Keratinocyte (primary cell): ENCODE data around the gene C2CD3. TPM values are rescaled to one million over a fixed set of nuclear protein-coding genes. Genes with fewer than 3 reads are reported as not detected.

Experiments
- DNase-seq: peaks from one replicate; pipeline ENCODE4 v3.0.0-alpha.2; 2011; ENCODE audit warnings: low read depth, missing footprints, low spot score
- FAIRE-seq: peaks from 2 replicates; lab custom pipeline; 2011; peaks lifted over from hg19 to GRCh38; lab: Jason Lieb, UNC
- H2AFZ ChIP-seq: 2 replicates; pipeline ENCODE4 v1.6.0; 2012; ENCODE audit warnings: low read length, control low read depth, inconsistent platforms; ENCODE audit not compliant: control insufficient read depth
- H3K27ac ChIP-seq: 2 replicates; pipeline ENCODE4 v1.5.1; 2011; ENCODE audit warnings: low read length; ENCODE audit not compliant: control insufficient read depth, insufficient read depth
- H3K27me3 ChIP-seq: 3 replicates; pipeline ENCODE4 v1.6.0; 2011; ENCODE audit warnings: low read length; ENCODE audit not compliant: control insufficient read depth, insufficient read depth; ENCODE audit errors: extremely low read depth
- H3K36me3 ChIP-seq, 2 experiments: 2 replicates in 1 of 2; 3 replicates in 1 of 2; pipeline ENCODE4 v1.5.1; 2011; ENCODE audit warnings: low read length in 2 of 2, mild to moderate bottlenecking in 1 of 2; ENCODE audit not compliant: control insufficient read depth in 2 of 2, insufficient read depth in 2 of 2; ENCODE audit errors: extremely low read depth in 1 of 2
- H3K4me1 ChIP-seq: 3 replicates; pipeline ENCODE4 v1.5.1; 2011; ENCODE audit warnings: low read length; ENCODE audit not compliant: control insufficient read depth, insufficient read depth; ENCODE audit errors: extremely low read depth
- H3K4me2 ChIP-seq: 3 replicates; pipeline ENCODE4 v1.6.0; 2011; ENCODE audit warnings: low read depth, low read length; ENCODE audit not compliant: control insufficient read depth, insufficient read depth; ENCODE audit errors: extremely low read depth
- H3K4me3 ChIP-seq, 3 experiments: fragments of 200-600 bp in 1 of 3; sonication (generic) in 1 of 3; 2 replicates in 2 of 3; 3 replicates in 1 of 3; pipeline ENCODE4 v1.5.1; 2011 to 2016; ENCODE audit warnings: low read length in 3 of 3, mild to moderate bottlenecking in 3 of 3, control low read depth in 2 of 3, inconsistent platforms in 1 of 3, low read depth in 1 of 3, mixed read lengths in 1 of 3, mixed run types in 1 of 3, moderate library complexity in 1 of 3; ENCODE audit not compliant: control insufficient read depth in 2 of 3, insufficient read depth in 2 of 3; ENCODE audit errors: extremely low read depth in 1 of 3
- H3K79me2 ChIP-seq: 2 replicates; pipeline ENCODE4 v1.6.0; 2012; ENCODE audit warnings: low read length; ENCODE audit not compliant: control insufficient read depth, insufficient read depth
- H3K9ac ChIP-seq: 3 replicates; pipeline ENCODE4 v1.6.0; 2011; ENCODE audit warnings: low read length; ENCODE audit not compliant: control insufficient read depth, insufficient read depth; ENCODE audit errors: extremely low read depth
- H3K9me1 ChIP-seq: 3 replicates; pipeline ENCODE4 v1.6.0; 2011; ENCODE audit warnings: low read length; ENCODE audit not compliant: control insufficient read depth, insufficient read depth; ENCODE audit errors: extremely low read depth
- H3K9me3 ChIP-seq: 2 replicates; pipeline ENCODE4 v1.5.1; 2012; ENCODE audit warnings: low read depth, low read length; ENCODE audit not compliant: control insufficient read depth
- H4K20me1 ChIP-seq: 3 replicates; pipeline ENCODE4 v1.6.0; 2011; ENCODE audit warnings: low read length; ENCODE audit not compliant: control insufficient read depth, insufficient read depth; ENCODE audit errors: extremely low read depth
- CTCF ChIP-seq, 3 experiments: IDR thresholded peaks in 1 of 3; conservative IDR thresholded peaks in 1 of 3; optimal IDR thresholded peaks in 1 of 3; 2 replicates in 2 of 3; 3 replicates in 1 of 3; pipeline versions ENCODE3 to v1.5.1; 2011; ENCODE audit warnings: low read length in 3 of 3, mild to moderate bottlenecking in 3 of 3, moderate library complexity in 2 of 3, control low read depth in 1 of 3, inconsistent platforms in 1 of 3; ENCODE audit not compliant: insufficient read depth in 2 of 3; ENCODE audit errors: extremely low read depth in 1 of 3
- EZH2 ChIP-seq: IDR thresholded peaks from one replicate; pipeline ENCODE4 v1.6.1; 2012; ENCODE audit warnings: inconsistent platforms, mild to moderate bottlenecking, low read length, moderate library complexity
- dilution Hi-C: fragments of 300-500 bp; cut with MboI; formaldehyde crosslinking; loops from one replicate; pipeline ENCODE4 v1.7.0; 2020; ENCODE audit warnings: low sequenced_read_pairs; ENCODE audit not compliant: extremely low pct_ligation_motif_present
- polyA plus RNA-seq, 5 experiments: library from polyadenylated mRNA; depleted of rRNA in 3 of 5; stranded (reverse) in 3 of 5; stranded (forward) in 1 of 5; unstranded in 1 of 5; fragments of >200 nt; gene quantifications; 1 replicate in 1 of 5; 2 replicates in 3 of 5; 3 replicates in 1 of 5; pipeline versions ENCODE4 v1.2.1 to v1.2.3, GENCODE V29; 2011 to 2012; ENCODE audit warnings: missing spikeins in 2 of 5, low read depth in 1 of 5, low replicate concordance in 1 of 5

C2CD3 gene
- polyA plus RNA-seq, 1 donor (not counting 4 experiments of a cell fraction or from before 2014, with no cell fraction given), result 9.8 TPM

- no peak for DNase-seq
- H3K4me3 ChIP-seq, result peak overlapping the region in 1 of 3 experiments; percentile 40
These were observed 32.8 kb downstream of the C2CD3 start for GRCh38 chr11:74138021-74138420.

GRCh38 chr11:74135127-74135840 lies 35.5 kb downstream of the C2CD3 start:
- H3K79me2 ChIP-seq, result no peaks in the 10 kb centered on the region
- H3K9me3 ChIP-seq, result no peaks in the 10 kb centered on the region
- FAIRE-seq (no peak), DNase-seq (peak; percentile 77)
- dilution Hi-C loops, result no loop called here
- H3K4me2 ChIP-seq, result peak overlapping the region; percentile 50
- peaks cover 28% of the 10 kb centered on the region for H3K4me1 ChIP-seq
- H3K36me3 ChIP-seq, result peaks cover 1 to 3% of the 10 kb centered on the region in 2 experiments
- no peaks in the 10 kb centered on the region for H3K27me3 ChIP-seq
- no peaks in the 10 kb centered on the region for H4K20me1 ChIP-seq
- H2AFZ ChIP-seq, result no peak overlapping the region
- H3K9ac ChIP-seq, result no peak overlapping the region
- no peaks in the 10 kb centered on the region for H3K9me1 ChIP-seq
- no peak overlapping the region for H3K4me3 ChIP-seq
- TF ChIP-seq EZH2 (no peak), CTCF (optimal IDR thresholded peaks at IDR 0.05 in 1 of 3, IDR thresholded peaks at IDR 0.05 in 1 of 3, conservative IDR thresholded peaks at IDR 0.05 in 1 of 3; ENCODE audit: extremely low read depth in 1 of 3, insufficient read depth in 2 of 3, low read length in 3 of 3) (no peak)
- H3K27ac ChIP-seq, result peak overlapping the region; percentile 13

More at GRCh38 chr11:74138021-74138420, 32.8 kb downstream of the C2CD3 start:
- H3K27me3 ChIP-seq, result no peaks in the 10 kb centered on the region
- peak overlapping the region; percentile 79 for H3K27ac ChIP-seq
- H2AFZ ChIP-seq, result peak overlapping the region; percentile 38
- H3K9ac ChIP-seq, result no peak overlapping the region
- no peaks in the 10 kb centered on the region for H4K20me1 ChIP-seq
- no peaks in the 10 kb centered on the region for H3K9me3 ChIP-seq
- H3K79me2 ChIP-seq, result no peaks in the 10 kb centered on the region
- peaks cover 37% of the 10 kb centered on the region for H3K4me1 ChIP-seq
- FAIRE-seq, result no peak
- H3K4me2 ChIP-seq, result peak overlapping the region; percentile 80
- H3K36me3 ChIP-seq, result peaks cover 1 to 3% of the 10 kb centered on the region in 2 experiments
- TF ChIP-seq EZH2 (no peak), CTCF (optimal IDR thresholded peaks at IDR 0.05 in 1 of 3, IDR thresholded peaks at IDR 0.05 in 1 of 3, conservative IDR thresholded peaks at IDR 0.05 in 1 of 3; ENCODE audit: extremely low read depth in 1 of 3, insufficient read depth in 2 of 3, low read length in 3 of 3) (no peak)
- H3K9me1 ChIP-seq, result no peaks in the 10 kb centered on the region
- dilution Hi-C loops, result no loop called here
